Femur (tissue), 1 donor: ENCODE results near the gene SPNS3.

ENCODE experiments used
- DNase-seq: peaks from one replicate; pipeline ENCODE4 v3.0.0-alpha.2; 2017

Gene SPNS3

GRCh38 chr17:4427505-4427904 lies 6.2 kb upstream of the SPNS3 start:
- no peak for DNase-seq

- DNase-seq = no peak
Observed at GRCh38 chr17:4436381-4436780, 2.6 kb downstream of the SPNS3 start.

DNA sequence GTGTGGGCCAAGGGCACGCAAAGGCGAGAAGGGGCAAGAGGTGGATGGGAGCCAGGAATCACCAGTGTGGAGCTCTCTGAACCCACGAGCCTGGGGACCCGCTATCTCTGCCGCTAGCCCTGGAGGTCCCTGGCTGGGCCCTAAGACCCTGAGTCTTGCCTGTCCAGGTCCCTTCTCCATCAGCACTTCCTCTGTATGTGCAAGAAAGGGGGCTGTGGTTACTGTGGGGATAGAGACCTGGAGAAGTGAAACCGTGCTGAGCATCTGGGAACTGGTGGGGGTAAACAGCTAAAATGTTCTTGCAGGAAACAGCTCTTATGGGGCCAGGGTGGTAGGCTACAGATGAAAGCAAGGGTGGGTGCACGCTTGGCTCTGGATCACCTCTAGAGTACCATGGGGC lies 3.1 kb downstream of the SPNS3 start:
- no peak for DNase-seq

GRCh38 chr17:4438162-4438944 lies 4.6 kb downstream of the SPNS3 start:
- DNase-seq = no peak

DNA sequence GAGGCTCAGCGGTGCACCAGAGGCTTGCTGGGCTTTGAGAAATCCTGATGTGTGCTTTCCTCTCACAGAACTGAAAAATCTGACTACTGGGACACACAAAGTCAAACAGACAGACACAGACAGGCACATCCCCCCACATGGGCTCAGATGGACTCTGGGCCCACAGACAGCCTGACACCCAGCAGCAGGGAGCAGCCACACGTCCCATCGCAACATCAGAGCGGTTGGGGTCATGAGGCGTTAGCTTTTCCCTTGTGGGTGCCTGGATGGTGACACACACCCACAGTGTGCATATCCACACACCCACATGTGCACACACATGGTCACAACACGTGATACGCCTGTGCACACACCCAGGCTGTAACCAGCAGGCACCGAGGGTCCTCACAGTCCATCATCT lies 6.3 kb downstream of the SPNS3 start:
- no peak for DNase-seq

GRCh38 chr17:4440690-4441686 lies 7.2 kb downstream of the SPNS3 start:
- no peak for DNase-seq

DNA sequence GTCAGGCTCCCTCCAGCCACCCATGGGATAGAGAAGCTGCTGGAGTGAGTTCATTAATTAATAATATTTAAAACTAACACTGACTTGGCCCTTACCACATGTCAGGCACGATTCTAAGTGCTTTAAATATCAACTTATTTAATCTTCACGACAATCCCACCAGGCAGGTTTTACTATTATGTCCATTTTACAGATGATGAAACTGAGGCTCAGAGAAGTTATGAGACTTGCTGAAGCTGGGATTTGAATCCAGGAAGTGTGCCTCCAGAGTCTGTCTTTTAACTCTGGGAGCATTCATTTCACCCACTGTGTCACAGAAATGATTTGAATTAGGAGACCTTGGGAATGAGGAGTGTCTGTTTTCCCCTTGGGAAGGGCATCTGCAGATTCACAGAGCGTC lies 8.8 kb downstream of the SPNS3 start:
- DNase-seq = no peak

GRCh38 chr17:4443476-4443875 lies 9.7 kb downstream of the SPNS3 start:
- DNase-seq = no peak

DNA sequence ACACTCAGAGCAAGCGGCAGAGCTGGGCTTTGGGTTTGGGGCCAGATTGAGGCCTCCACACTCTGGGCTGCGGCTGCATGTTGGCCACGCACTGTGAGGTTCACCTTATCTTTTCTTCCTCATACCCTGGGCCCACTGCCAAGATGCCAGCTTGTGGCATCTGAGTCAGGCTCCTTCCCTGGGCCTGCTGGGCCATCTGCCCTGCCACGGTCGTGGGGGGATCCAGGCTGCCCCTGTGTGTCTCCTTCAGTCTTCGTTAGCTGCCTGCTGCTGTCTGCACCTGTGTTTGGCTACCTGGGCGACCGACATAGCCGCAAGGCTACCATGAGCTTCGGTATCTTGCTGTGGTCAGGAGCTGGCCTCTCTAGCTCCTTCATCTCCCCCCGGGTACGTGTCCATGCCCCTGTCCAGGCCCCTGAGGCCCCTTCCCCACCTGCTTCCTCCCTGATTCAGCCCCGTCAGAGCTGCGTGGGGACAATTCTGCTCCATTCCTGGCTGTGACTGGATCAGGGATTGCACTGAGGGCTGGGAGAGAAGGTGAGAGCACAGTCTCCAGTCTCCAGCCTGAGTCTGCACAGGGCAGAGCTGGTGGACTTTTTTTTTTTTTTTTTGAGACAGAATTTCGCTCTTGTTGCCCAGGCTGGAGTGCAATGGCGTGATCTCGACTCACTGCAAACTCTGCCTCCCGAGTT lies 11.2 kb downstream of the SPNS3 start:
- no peak for DNase-seq

DNA sequence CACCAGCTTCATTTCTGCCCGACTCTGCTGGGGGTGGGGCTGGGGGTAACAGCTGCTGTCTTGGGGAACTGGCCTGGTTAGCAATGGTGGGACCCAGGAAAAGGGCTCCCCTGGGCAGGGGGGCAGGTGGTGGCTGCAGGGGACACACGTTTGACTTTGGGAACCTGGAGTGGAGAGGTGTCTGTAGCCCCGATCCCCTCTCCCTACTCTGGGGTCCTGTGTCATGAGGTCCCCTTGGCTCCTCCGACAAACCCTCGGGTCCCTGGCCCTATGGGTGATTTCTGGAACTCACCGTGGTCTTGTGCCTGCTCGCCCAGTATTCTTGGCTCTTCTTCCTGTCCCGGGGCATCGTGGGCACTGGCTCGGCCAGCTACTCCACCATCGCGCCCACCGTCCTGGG lies 12.0 kb downstream of the SPNS3 start:
- DNase-seq = no peak

- DNase-seq = no peak
Observed at GRCh38 chr17:4446326-4447071, 12.8 kb downstream of the SPNS3 start.

- DNase-seq = no peak
Observed at GRCh38 chr17:4448197-4448980, 14.6 kb downstream of the SPNS3 start.

DNA sequence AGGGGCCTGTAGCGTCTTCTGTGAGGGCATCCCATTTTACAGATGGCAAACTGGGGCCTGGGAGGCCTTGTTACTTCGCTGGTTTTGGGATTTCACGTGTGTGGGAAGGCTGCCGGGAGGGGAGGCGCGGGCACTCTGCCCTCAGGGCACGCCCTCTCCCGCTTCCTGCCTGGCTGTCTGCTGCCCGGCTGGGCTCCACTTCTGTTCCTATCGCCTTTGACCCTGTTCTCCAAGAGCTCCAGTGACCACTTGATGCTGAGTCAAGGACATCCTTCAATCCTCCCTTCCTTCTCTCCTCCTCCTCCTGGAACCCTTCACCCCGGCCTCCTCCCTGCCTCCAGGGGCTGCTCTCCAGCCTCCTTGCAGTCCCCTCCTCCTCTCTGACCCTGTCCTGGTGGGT lies 16.0 kb downstream of the SPNS3 start:
- DNase-seq = no peak

DNA sequence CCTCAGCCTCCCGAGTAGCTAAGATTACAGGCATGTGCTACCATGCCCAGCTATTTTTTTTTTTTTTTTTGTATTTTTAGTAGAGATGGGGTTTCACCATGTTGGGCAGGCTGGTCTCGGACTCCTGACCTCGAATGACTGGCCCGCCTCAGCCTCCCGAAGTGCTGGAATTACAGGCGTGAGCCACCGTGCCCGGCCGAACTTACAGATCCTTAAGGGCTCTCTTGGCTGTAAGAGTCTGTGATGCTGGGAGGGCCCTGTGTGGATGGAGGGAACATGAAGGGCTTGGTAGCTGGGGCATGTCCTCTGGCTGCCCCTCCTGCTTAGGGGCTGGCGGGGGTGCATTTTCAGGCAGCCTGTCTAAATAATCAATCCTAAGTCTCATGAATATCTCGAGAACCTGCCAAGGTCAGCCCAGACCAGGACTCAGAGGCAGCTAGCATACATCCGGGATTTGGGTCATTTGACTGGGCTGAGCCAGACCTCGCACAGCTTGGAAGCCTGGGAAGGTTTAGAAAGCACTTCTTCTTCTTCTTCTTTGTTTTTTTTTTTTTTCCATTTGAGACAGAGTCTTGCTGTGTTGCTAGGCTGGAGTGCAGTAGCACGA lies 17.1 kb downstream of the SPNS3 start:
- no peak for DNase-seq

GRCh38 chr17:4453812-4454591 lies 20.3 kb downstream of the SPNS3 start:
- no peak for DNase-seq

DNA sequence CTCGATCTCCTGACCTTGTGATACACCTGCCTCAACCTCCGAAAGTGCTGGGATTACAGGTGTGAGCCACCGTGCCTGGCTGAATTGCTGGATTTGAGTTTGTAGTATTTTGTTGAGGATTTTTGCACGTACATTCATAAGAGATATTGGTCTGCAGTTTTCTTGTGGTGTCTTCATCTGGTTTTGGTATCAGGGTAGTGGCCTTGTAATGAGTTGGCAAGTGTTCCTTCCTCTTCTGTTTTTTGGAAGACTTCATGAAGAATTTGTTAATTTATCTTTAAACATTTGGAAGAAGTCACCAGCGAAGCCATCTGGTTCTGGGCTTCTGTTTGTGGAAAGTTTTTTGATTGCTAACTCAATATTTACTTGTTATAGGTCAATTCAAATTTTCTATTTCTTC lies 26.9 kb downstream of the SPNS3 start:
- DNase-seq = no peak

DNA sequence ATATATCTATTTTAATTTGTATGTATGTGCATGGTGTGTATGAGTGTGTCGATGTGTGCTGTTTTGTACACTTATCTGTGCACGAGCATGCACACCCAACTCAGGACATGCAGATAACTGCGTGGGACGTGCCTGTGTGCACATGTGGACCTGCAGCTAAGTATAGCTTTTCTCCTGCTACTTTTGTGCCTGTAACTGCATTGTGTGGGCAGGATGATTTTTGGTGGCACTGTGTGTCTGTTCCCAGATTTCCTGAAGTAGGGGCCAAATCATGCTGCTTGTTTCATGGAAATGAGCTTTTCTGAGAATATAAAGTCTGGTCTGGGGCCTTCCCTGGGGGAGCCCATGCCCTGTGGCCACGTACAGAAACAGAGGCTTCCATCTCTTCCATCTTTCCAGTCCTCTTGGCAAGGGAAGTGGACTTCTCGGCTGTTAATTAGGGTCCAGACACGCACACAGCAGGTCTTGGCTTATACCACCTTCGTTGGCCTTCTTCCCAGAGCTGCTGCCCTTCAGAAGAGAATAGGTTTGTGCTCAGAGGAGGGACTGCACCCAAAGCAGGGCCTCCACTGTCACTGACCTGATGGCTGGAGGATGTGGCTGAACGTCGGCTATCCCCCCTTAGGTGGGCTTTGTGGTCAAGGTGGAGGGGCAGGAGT lies 30.2 kb downstream of the SPNS3 start:
- no peak for DNase-seq

- no peak for DNase-seq
Observed at GRCh38 chr17:4465786-4466185, 32.0 kb downstream of the SPNS3 start.

DNA sequence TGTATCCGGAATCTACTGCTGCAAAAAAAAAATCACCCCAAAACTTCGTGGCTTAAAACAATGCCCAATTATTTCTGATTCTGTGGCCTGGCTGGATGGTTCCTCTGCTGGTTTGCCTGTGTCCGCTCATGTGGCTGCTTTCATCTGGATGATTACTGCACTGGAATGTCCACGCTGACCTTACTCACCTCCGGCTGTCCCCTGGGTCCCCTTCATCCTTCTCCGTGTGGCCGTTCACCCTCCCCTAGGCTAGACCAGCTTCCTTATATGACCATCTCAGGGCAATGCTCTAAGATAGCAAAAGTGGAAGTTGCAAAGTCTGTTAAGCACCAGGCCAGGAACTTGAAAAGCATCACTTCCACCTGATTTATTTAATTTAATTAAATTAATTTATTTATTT lies 33.5 kb downstream of the SPNS3 start:
- DNase-seq = no peak

GRCh38 chr17:4469552-4469951 lies 35.8 kb downstream of the SPNS3 start:
- DNase-seq = no peak
